ENCODE results near the gene CALR.
"Not testable (repeated sequence)": the region's sequence is repeated elsewhere in the genome, so short reads cannot be mapped to it uniquely, and the experiment has no call there.

Gene CALR

DNA sequence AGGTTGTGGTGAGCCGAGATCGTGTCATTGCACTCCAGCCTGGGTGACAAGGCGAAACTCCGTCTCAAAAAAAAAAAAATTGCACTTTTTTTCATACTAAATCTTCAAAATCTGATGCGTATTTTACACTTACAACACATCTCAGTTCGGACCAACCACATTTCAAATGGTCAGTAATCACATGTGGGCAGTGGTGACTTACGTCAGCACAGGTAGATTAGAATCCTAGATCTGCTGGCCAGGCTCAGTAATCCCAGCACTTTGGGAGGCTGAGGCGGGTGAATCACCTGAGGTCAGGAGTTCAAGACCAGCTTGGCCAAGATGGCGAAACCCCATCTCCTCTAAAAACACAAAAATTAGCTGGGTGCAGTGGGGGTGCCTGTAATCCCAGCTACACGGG lies 3.3 kb upstream of the CALR start:
- no peak for DNase-seq

DNA sequence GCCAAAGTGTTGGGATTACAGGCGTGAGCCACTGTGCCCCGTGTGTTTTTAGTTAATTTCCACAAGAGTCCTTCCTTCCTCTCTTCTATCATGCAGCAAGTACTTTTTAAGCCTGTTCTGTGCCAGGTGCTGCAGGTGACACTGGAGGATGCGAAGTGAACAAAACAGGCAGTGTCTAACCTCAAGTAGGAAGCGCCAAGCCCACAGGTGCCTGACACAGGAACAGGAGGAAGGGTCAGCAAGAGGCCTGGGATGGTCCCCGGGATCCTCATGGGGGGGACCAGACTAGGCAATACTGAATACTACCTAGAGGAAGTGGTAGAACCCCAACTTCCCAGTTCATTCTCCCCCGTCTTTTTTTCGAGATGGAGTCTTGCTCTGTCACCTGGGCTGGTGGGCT lies 1.8 kb upstream of the CALR start:
- DNase-seq, result no peak

DNA sequence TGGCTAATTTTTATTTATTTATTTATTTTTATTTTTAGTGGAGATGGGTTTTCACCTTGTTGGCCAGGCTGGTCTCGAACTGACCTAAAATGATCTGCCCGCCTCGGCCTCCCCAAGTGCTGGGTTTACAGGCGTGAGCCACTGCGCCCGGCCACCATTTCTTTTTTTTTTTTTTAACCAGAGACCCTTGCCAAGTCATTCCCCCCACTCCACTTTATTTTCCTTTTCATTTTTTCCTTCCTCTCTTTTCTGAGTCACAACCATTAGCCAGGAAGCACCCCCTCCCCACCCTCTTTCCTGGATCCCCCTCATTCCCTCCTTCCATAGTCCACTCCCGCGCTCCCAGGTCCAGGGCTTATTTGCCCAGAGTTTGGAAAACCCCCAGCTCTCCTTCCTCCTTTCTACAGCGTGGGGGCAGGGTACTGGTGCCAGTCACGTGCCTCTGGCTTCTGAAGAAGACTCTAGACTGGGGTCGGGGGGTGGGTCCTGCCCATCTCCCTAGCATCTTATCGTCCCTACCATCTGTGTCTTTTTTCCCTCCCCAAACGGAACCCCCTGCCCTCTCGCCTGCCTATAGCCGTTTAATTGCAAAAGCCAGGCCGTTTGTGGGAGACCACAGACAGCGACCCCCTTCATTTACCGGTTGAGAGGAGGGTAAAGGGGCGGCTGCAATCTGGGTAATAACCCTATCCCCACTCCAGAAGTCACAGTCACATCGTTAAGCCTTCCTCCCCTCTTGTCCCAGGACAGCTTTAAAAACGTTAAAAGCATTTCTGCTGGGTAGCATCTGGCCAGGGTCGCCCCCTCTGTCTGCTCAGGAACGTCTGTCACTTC lies 1.1 kb upstream of the CALR start:
- DNase-seq, result peak; percentile 29

DNA sequence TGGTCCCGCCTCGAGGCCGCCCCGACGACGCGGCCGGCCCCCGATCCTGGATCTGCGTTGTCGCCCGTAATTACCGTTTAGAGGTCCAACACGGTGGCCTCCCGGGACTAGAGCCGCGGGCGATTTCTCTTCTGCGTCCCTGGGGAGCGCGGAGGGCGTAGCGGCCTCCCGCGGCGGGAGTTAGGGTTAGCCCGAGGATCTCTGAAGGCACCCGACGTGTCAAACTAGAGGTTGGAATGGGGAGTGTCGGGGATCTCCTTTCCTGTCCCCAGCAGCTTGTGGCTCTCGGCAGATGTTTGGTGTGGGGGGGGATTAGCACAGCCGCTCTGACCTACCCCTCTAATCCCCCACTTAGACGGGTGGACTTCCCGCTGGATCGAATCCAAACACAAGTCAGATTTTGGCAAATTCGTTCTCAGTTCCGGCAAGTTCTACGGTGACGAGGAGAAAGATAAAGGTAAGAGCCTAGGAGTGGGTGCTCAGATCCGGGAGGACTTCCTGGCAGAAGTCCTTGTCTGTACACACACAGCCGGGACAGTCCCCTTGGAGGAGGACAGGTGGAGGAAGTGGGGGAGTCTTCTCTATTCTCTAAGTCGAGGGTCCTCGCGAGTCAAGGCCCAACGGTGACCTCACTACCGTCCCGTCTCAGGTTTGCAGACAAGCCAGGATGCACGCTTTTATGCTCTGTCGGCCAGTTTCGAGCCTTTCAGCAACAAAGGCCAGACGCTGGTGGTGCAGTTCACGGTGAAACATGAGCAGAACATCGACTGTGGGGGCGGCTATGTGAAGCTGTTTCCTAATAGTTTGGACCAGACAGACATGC lies 581 bp downstream of the CALR start:
- peak; percentile 42 for DNase-seq

DNA sequence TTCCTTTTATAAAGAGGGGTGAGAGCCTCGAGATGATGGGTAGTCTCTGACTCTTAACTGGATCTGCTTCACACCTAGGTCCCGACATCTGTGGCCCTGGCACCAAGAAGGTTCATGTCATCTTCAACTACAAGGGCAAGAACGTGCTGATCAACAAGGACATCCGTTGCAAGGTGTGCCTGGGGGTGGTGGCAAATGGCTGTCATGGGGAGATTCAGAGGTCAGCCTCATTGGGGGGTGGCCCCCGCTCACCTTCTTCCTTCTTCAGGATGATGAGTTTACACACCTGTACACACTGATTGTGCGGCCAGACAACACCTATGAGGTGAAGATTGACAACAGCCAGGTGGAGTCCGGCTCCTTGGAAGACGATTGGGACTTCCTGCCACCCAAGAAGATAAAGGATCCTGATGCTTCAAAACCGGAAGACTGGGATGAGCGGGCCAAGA lies 1.6 kb downstream of the CALR start:
- no peak for DNase-seq

DNA sequence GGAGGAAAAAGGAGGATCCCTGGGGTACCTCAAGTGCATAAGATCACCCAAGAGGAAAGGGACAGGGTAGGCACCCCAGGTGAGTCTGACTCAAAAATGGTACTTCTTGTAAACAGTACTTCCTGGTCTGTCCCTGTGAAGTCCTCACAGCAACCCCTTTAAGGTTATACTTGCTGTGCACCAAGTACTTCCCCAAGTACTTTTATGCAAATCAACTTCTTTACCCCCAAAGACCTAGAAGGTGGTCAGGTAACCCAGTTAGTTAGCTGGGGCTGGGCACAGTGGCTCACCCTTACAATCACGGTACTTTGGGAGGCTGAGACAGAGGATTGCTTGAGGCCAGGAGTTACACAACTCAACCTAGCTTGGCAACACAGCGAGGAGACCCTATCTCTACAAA lies 2.5 kb downstream of the CALR start:
- DNase-seq, result no peak

DNA sequence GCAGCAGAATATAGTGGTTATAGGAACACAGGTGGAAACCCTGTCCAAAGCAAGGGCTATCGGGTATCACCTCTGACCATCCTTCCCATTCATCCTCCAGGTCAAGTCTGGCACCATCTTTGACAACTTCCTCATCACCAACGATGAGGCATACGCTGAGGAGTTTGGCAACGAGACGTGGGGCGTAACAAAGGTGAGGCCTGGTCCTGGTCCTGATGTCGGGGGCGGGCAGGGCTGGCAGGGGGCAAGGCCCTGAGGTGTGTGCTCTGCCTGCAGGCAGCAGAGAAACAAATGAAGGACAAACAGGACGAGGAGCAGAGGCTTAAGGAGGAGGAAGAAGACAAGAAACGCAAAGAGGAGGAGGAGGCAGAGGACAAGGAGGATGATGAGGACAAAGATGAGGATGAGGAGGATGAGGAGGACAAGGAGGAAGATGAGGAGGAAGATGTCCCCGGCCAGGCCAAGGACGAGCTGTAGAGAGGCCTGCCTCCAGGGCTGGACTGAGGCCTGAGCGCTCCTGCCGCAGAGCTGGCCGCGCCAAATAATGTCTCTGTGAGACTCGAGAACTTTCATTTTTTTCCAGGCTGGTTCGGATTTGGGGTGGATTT lies 5.1 kb downstream of the CALR start:
- DNase-seq, result no peak

DNA sequence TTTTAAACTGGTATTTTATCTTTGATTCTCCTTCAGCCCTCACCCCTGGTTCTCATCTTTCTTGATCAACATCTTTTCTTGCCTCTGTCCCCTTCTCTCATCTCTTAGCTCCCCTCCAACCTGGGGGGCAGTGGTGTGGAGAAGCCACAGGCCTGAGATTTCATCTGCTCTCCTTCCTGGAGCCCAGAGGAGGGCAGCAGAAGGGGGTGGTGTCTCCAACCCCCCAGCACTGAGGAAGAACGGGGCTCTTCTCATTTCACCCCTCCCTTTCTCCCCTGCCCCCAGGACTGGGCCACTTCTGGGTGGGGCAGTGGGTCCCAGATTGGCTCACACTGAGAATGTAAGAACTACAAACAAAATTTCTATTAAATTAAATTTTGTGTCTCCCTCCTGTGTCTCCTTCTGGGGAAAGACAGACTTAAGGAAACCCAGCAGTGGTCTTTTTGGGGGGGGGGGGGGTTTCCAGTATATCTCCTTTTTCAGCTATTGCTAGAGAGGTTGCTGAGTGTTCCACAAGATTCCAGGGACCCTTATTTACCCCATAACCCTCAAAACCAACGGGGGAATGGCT lies 5.8 kb downstream of the CALR start:
- DNase-seq, result no peak

DNA sequence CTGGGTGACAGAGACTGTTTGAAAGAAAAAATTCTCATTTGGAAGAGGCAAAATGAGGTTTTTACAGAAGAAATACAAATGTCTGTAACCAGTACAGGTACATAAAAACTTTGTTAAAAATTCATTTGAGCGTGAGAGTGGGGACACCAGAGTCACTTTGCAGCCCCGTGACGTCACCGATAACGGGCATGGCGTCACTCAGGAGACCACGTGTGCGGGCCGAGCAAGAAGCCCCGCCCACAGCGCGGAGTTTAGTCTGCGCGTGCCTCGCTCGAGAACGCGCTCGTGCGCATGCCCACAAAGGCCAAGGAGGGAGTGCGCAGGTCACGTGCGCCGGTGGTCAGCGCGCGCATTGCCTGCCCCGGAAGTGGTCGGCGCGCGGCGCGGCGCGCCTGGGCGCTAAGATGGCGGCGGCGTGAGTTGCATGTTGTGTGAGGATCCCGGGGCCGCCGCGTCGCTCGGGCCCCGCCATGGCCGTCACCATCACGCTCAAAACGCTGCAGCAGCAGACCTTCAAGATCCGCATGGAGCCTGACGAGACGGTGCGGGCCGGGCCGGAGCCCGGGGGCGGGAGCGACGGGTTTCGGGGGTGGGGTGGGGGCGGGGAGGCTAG lies 7.2 kb downstream of the CALR start, which contains the start of gene RAD23A:
Gene RAD23A (plus strand): TSS at position 384 of the 613 bp plus-strand sequence. CDS start 87 bp downstream, at position 471.
- peak; percentile 98 for DNase-seq

DNA sequence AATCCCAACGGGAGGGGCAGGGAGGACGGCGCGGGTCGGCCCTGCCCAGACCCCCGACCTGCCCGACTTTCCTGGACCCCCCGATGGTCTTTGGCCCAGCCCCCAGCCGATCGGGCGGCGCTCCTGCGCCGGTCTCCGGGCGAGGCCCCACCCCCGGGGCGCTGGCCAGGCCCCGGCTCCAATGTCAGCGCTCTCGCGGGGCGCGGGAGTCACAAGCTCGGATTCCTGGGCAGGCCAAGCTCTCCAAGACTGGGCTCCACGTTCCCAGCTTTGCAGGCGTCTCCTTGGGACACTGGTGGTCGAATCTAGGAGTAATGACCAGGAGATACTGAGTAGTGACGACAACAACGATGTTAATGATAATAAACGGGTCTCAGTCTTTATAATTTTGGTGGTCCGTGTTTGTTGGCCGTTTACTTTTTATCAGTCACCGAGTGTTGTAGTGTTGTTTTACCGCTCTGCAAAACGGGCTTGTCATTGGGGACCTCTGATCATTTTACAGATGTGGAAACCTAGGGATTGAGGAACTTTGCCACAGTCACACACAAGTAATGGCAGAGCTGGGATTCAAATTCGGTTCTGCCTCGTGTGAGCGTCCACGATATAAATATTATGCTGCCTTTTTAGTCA lies 7.8 kb downstream of the CALR start:
- peak; percentile 33 for DNase-seq

DNA sequence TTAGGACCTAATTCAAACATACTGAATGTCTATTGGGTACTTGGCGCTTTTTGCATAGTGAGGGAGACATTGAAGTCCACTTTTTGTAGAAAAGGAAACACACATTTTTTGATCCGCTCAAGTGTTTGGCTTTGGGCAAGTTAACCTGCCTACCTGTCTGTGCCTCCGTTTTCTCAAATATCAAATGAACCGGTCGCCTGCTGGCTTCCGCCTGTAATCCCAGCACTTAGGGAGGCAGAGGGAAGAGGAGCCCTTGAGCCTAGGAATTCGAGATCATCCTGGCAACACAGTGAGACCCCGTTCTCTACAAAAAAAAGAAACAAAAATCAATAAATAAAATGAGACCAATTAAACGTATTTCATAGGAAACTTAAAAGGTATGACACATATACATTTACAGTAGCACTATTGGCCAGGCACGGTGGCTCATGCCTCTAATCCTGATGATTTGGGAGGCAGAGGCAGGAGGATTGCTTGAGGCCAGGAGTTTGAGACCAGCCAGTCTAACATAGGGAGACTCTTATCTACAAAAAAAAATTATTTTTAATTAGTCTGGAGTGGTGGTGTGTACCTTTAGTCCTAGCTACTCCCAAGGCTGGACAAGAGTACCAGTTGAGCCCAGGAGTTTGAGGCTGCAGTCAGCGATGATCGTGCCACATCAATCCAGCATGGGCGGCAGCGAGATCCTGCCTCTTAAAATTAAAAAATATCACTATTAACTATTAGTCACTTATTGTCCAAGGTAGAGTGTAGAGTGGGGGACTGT lies 8.5 kb downstream of the CALR start:
- no peak for DNase-seq

DNA sequence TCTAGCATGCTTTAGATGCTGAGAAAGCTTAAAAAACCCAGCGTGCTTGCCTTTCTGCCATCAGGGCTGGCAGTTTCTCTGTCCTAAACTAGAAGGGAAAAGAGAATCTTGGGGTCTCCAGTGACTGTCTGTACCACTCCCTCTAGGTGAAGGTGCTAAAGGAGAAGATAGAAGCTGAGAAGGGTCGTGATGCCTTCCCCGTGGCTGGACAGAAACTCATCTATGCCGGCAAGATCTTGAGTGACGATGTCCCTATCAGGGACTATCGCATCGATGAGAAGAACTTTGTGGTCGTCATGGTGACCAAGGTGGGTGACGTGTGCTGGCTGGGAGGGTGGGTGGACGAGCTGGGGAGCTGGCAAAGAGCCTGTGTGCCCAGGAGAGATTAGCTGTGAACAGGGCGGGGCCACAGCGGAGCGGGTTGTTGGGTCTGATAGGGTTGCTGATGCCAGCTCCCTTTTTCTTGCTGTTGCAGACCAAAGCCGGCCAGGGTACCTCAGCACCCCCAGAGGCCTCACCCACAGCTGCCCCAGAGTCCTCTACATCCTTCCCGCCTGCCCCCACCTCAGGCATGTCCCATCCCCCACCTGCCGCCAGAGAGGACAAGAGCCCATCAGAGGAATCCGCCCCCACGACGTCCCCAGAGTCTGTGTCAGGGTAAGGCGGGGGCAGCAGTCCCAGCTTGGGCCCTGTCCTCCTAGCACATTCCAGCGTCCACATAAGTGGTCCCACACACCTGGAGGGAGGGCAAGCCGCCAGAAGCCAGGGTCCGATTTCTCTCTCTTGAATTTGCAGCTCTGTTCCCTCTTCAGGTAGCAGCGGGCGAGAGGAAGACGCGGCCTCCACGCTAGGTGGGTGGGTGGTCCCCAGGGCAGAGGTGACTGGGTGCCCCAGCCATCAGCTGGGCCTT lies 9.5 kb downstream of the CALR start:
- no peak for DNase-seq

DNA sequence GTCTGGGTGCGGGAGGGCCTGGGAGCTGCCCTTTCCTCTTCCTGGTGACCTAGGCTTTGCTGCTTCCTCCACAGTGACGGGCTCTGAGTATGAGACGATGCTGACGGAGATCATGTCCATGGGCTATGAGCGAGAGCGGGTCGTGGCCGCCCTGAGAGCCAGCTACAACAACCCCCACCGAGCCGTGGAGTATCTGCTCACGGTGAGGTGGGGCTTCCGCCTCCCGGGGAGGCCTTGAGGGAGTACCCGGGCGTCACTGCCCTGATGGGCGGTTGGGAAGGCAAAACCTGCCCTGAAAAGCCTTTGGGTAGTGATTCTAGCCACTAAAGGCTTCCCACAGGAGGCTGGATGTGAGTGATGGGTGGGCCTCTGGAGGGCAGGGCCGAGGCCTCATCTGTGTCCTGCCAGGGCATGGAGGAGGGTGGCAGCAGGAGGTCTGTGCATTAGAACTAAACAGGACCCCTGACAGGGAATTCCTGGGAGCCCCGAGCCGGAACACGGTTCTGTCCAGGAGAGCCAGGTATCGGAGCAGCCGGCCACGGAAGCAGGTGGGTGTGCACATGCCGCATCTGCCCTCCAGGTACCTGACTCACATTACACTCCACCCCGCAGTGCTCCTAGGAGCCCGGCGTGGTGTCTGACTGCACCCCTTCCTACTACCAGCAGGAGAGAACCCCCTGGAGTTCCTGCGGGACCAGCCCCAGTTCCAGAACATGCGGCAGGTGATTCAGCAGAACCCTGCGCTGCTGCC lies 10.4 kb downstream of the CALR start:
- no peak for DNase-seq

DNA sequence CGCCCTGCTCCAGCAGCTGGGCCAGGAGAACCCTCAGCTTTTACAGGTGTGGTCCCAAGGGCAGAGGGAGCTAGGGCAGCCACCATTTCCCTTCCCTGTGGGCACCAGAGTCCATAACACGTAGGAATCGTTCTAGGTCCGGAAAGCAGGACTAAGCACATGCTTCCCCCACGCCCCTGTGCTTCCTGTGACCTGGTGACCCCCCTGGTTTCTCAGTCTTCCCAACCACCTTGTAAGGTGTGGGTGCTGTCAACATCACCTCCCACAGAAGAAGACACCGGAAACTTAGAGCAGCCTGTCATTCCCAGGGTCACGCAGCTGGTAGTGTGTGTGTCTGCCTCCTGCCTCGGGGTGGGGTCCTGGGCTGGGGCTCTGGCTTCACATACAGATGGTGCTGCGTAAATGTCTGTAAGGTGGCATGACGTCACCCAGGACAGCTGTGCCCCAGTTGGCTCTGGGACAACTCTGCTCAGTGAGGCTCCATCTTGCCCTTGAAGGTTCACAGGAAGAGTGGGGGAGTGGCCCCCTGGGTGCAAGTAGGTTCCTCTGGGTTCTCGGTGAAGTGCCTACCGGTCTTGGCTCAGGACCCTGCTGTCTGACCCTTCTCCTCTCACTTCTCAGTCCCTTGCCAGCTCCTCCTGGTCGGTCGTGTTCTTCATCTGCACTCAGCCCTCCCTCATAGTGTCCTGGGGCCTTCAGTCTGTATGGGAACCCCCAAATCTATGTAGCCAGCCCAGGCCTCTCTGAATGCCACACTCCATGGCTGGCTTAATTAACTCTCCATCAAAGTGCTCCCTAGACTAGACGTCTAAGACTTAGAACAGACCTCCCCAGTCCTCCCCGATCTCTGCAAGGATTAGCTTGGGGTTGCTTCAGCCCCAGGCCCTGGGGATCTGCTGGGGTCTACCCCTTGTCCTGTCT lies 11.2 kb downstream of the CALR start:
- DNase-seq, result no peak

DNA sequence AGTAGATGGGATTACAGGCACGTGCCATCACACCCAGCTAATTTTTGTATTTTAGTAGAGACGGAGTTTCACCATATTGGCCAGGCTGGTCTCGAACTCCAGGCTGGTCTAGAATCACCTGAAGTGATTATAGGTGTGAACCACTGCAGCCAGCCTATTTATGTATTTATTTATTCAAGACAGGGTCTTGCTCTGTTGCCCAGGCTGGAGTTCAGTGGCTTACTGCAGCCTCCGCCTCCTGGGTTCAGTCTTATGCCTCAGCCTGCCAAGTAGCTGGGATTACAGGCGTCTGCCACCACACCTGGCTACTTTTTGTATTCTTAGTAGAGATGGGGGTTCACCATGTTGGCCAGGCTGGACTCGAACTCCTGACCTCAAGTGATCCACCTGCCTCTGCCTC lies 13.6 kb downstream of the CALR start:
- DNase-seq, result not testable (repeated sequence)

DNA sequence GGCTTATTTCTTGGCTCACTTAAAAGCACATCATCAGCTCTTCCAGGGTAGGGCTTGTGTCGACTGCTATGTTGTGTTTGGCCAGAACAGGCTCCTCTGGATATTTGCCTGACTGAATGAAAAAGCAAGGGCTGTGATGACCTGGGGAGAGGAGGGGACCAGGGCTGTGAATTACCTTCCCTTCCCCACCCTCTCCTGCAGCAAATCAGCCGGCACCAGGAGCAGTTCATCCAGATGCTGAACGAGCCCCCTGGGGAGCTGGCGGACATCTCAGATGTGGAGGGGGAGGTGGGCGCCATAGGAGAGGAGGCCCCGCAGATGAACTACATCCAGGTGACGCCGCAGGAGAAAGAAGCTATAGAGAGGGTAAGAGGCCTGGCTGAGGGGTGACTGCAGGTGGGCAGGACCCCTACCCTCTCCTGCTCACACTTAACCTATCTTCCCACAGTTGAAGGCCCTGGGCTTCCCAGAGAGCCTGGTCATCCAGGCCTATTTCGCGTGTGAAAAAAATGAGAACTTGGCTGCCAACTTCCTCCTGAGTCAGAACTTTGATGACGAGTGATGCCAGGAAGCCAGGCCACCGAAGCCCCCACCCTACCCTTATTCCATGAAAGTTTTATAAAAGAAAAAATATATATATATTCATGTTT lies 14.2 kb downstream of the CALR start:
- peak; percentile 46 for DNase-seq

DNA sequence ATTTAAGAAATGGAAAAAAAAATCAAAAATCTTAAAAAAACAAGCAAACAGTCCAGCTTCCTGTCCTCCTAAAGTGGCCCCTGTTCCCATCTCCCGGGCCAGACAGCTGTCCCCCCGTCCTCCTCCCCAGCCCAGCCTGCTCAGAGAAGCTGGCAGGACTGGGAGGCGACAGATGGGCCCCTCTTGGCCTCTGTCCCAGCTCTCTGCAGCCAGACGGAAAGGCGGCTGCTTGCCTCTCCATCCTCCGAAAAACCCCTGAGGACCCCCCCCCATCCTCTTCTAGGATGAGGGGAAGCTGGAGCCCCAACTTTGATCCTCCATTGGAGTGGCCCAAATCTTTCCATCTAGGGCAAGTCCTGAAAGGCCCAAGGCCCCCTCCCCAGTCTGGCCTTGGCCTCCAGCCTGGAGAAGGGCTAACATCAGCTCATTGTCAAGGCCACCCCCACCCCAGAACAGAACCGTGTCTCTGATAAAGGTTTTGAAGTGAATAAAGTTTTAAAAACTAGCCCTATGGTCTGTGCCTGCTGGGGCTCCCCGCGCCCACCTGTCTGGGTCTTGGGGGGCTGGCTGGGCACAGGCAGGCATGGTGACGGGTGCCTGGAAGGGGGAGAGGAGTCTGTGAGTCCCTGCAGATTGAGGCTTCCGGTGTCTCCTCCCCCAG lies 14.9 kb downstream of the CALR start:
- no peak for DNase-seq

Data from CD4-positive, alpha-beta T cell treated with Interferon gamma for 1 hour (primary cell).